Neural progenitor cell (in vitro differentiated cells): ENCODE results near the gene HSPG2. TPM values are rescaled to one million over a fixed set of nuclear protein-coding genes. Genes with fewer than 3 reads are reported as not detected.

Source experiments
- DNase-seq: peaks from one replicate; pipeline ENCODE4 v3.0.0-alpha.2; 2016; ENCODE audit warnings: low spot score
- H2AFZ ChIP-seq: fragments of 200-600 bp; sonication (generic); replicated peaks from 2 replicates; pipeline ENCODE4 v1.6.1; 2016; ENCODE audit warnings: antibody characterized with exemption
- H3F3A ChIP-seq: fragments of 200-600 bp; sonication (generic); 2 replicates; pipeline ENCODE4 v1.6.1; 2016; ENCODE audit warnings: antibody characterized with exemption, low read depth
- H3K27ac ChIP-seq: fragments of 200-600 bp; sonication (generic); 2 replicates; pipeline ENCODE4 v1.5.1; 2016; ENCODE audit warnings: mild to moderate bottlenecking
- H3K27me3 ChIP-seq: fragments of 200-600 bp; sonication (generic); 2 replicates; pipeline ENCODE4 v1.6.1; 2016; ENCODE audit warnings: mild to moderate bottlenecking, moderate library complexity
- H3K36me3 ChIP-seq: fragments of 200-600 bp; sonication (generic); 2 replicates; pipeline ENCODE4 v1.5.1; 2016
- H3K4me1 ChIP-seq: fragments of 200-600 bp; sonication (generic); 2 replicates; pipeline ENCODE4 v1.6.1; 2016; ENCODE audit warnings: mixed run types
- H3K4me2 ChIP-seq: fragments of 200-600 bp; sonication (generic); 2 replicates; pipeline ENCODE4 v1.6.1; 2016
- H3K4me3 ChIP-seq: fragments of 200-600 bp; sonication (generic); 2 replicates; pipeline ENCODE4 v1.5.1; 2016
- H3K79me2 ChIP-seq: fragments of 200-600 bp; sonication (generic); 2 replicates; pipeline ENCODE4 v1.6.1; 2016; ENCODE audit warnings: low read depth
- H3K9ac ChIP-seq: fragments of 200-600 bp; sonication (generic); 2 replicates; pipeline ENCODE4 v1.6.1; 2016
- H3K9me3 ChIP-seq: fragments of 200-600 bp; sonication (generic); 2 replicates; pipeline ENCODE4 v1.5.1; 2016; ENCODE audit warnings: low read depth
- H4K20me1 ChIP-seq: fragments of 200-600 bp; sonication (generic); 2 replicates; pipeline ENCODE4 v1.6.1; 2016; ENCODE audit warnings: low read depth
- H3K27ac Mint-ChIP-seq: 3 replicates; pipeline ENCODE4 v1.8.0; 2021; ENCODE audit warnings: mixed read lengths
- H3K27me3 Mint-ChIP-seq: 2 replicates; pipeline ENCODE4 v1.8.0; 2022; ENCODE audit warnings: low read depth, mild to moderate bottlenecking, inconsistent platforms, moderate library complexity, mixed read lengths; ENCODE audit not compliant: insufficient read depth
- H3K36me3 Mint-ChIP-seq: 3 replicates; pipeline ENCODE4 v1.8.0; 2021; ENCODE audit warnings: mixed read lengths
- H3K4me1 Mint-ChIP-seq: 3 replicates; pipeline ENCODE4 v1.8.0; 2021; ENCODE audit warnings: mixed read lengths
- H3K4me3 Mint-ChIP-seq: 3 replicates; pipeline ENCODE4 v1.8.0; 2021; ENCODE audit warnings: mild to moderate bottlenecking, moderate library complexity, mixed read lengths
- H3K9me3 Mint-ChIP-seq: 3 replicates; pipeline ENCODE4 v1.8.0; 2020; ENCODE audit warnings: mixed read lengths
- EZH2 ChIP-seq: fragments of 200-600 bp; sonication (generic); IDR thresholded peaks from 2 replicates; pipeline ENCODE4 v1.6.1; 2017; ENCODE audit warnings: antibody characterized with exemption, mild to moderate bottlenecking, moderate library complexity
- EZH2phosphoT487 ChIP-seq: fragments of 200-600 bp; sonication (generic); IDR thresholded peaks from 2 replicates; pipeline ENCODE4 v1.6.1; 2017; ENCODE audit warnings: antibody characterized with exemption
- total RNA-seq: library from RNA; depleted of rRNA; stranded (reverse); fragments of >200 nt; gene quantifications from 2 replicates; pipeline ENCODE4 v1.2.3, GENCODE V29; 2015; ENCODE audit warnings: low replicate concordance
- TF ChIP-seq, protein P1 (sequence below): fragments of 200-600 bp; sonication (generic); IDR thresholded peaks from 2 replicates; pipeline ENCODE4 v1.5.1; 2017; ENCODE audit warnings: antibody characterized with exemption, mild to moderate bottlenecking

The HSPG2 gene
- total RNA-seq, 1 donor from 2014 or later: 6.9 TPM

DNA sequence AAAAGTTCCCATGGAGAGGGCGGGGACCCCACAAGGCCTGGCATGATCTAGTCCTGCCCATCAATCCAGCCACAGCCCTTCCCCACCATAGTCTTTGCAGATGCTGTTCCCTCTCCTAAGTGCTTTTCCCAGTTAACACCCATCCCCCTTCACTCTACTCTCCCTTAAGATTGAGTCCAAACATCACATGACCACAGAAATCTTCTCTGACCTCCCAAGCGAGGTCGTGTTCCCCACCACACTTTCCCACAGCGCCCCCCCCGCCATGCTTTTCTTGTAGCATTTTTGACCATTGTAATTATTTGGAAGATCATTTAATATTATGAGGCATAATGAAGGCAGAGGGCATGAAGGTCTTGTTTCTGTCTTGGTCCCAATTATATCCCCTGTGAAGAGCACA lies 4.3 kb upstream of the HSPG2 start:
- DNase-seq: no peak
- no peaks in the 10 kb centered on the region for H3K36me3 Mint-ChIP-seq
- H3K27ac Mint-ChIP-seq: peak overlapping the region; percentile 16
- H3K27me3 Mint-ChIP-seq: peaks cover 3% of the 10 kb centered on the region
- TF ChIP-seq EZH2phosphoT487 (no peak), EZH2 (no peak)
- TF ChIP-seq, protein P1, sequence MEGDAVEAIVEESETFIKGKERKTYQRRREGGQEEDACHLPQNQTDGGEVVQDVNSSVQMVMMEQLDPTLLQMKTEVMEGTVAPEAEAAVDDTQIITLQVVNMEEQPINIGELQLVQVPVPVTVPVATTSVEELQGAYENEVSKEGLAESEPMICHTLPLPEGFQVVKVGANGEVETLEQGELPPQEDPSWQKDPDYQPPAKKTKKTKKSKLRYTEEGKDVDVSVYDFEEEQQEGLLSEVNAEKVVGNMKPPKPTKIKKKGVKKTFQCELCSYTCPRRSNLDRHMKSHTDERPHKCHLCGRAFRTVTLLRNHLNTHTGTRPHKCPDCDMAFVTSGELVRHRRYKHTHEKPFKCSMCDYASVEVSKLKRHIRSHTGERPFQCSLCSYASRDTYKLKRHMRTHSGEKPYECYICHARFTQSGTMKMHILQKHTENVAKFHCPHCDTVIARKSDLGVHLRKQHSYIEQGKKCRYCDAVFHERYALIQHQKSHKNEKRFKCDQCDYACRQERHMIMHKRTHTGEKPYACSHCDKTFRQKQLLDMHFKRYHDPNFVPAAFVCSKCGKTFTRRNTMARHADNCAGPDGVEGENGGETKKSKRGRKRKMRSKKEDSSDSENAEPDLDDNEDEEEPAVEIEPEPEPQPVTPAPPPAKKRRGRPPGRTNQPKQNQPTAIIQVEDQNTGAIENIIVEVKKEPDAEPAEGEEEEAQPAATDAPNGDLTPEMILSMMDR: no peak
- peaks cover 3% of the 10 kb centered on the region for H4K20me1 ChIP-seq
- peaks cover 62% of the 10 kb centered on the region for H3K4me1 Mint-ChIP-seq
- H3K9me3 ChIP-seq: no peaks in the 10 kb centered on the region
- H3K4me3 Mint-ChIP-seq: peak overlapping the region; percentile 37
- no peak overlapping the region for H3K4me3 ChIP-seq
- no peaks in the 10 kb centered on the region for H3K27me3 ChIP-seq
- no peaks in the 10 kb centered on the region for H3K36me3 ChIP-seq
- no peak overlapping the region for H3K27ac ChIP-seq
- peaks cover 58% of the 10 kb centered on the region for H3F3A ChIP-seq
- no peak overlapping the region for H2AFZ ChIP-seq
- no peaks in the 10 kb centered on the region for H3K9me3 Mint-ChIP-seq
- no peak overlapping the region for H3K9ac ChIP-seq
- H3K4me2 ChIP-seq: no peak overlapping the region
- peaks cover 41% of the 10 kb centered on the region for H3K4me1 ChIP-seq
- H3K79me2 ChIP-seq: peaks cover 4% of the 10 kb centered on the region

- H3K27me3 Mint-ChIP-seq: peaks cover 3% of the 10 kb centered on the region
- no peaks in the 10 kb centered on the region for H3K36me3 Mint-ChIP-seq
- peaks cover 11% of the 10 kb centered on the region for H4K20me1 ChIP-seq
- no peaks in the 10 kb centered on the region for H3K36me3 ChIP-seq
- H3K4me3 Mint-ChIP-seq: peak overlapping the region; percentile 46
- H3K27ac ChIP-seq: no peak overlapping the region
- peaks cover 13% of the 10 kb centered on the region for H3K79me2 ChIP-seq
- H3K4me1 Mint-ChIP-seq: peaks cover 70% of the 10 kb centered on the region
- TF ChIP-seq, protein P1: no peak
- TF ChIP-seq EZH2: no peak
- no peak for TF ChIP-seq EZH2phosphoT487
- peaks cover 50% of the 10 kb centered on the region for H3K4me1 ChIP-seq
- H3K4me2 ChIP-seq: no peak overlapping the region
- no peaks in the 10 kb centered on the region for H3K27me3 ChIP-seq
- no peak for DNase-seq
- H3K27ac Mint-ChIP-seq: no peak overlapping the region
- peaks cover 60% of the 10 kb centered on the region for H3F3A ChIP-seq
- H3K9me3 Mint-ChIP-seq: no peaks in the 10 kb centered on the region
- no peak overlapping the region for H2AFZ ChIP-seq
- no peak overlapping the region for H3K4me3 ChIP-seq
- H3K9ac ChIP-seq: no peak overlapping the region
- no peaks in the 10 kb centered on the region for H3K9me3 ChIP-seq
Observed at GRCh38 chr1:21940492-21940891, 3.4 kb upstream of the HSPG2 start.

GRCh38 chr1:21939650-21940374 lies 2.7 kb upstream of the HSPG2 start:
- Histone ChIP-seq H3F3A (peaks cover 60% of the 10 kb centered on the region), H3K4me3 (no peak overlapping the region), H3K27ac (no peak overlapping the region), H3K4me2 (no peak overlapping the region), H2AFZ (peak overlapping the region; percentile 18), H4K20me1 (peaks cover 16% of the 10 kb centered on the region), H3K9me3 (no peaks in the 10 kb centered on the region), H3K36me3 (no peaks in the 10 kb centered on the region), H3K27me3 (no peaks in the 10 kb centered on the region), H3K4me1 (peaks cover 57% of the 10 kb centered on the region), H3K79me2 (peaks cover 20% of the 10 kb centered on the region), H3K9ac (no peak overlapping the region)
- Mint-ChIP-seq H3K4me3 (peak overlapping the region; percentile 52), H3K27me3 (peaks cover 3% of the 10 kb centered on the region), H3K4me1 (peaks cover 74% of the 10 kb centered on the region), H3K36me3 (no peaks in the 10 kb centered on the region), H3K9me3 (no peaks in the 10 kb centered on the region), H3K27ac (peak overlapping the region; percentile 91)
- DNase-seq: no peak
- TF ChIP-seq EZH2phosphoT487 (no peak), EZH2 (no peak)
- TF ChIP-seq, protein P1: no peak
